HG02884 (cell line): Measurements from ENCODE around the gene SAA2.

Experiments used
- ATAC-seq: cut with Tn5 transposase; IDR thresholded peaks from one replicate; pipeline ENCODE4 v1.9.1; 2021; ENCODE audit warnings: mild to moderate bottlenecking, moderate library complexity; ENCODE audit not compliant: unreplicated experiment

SAA2 gene

DNA sequence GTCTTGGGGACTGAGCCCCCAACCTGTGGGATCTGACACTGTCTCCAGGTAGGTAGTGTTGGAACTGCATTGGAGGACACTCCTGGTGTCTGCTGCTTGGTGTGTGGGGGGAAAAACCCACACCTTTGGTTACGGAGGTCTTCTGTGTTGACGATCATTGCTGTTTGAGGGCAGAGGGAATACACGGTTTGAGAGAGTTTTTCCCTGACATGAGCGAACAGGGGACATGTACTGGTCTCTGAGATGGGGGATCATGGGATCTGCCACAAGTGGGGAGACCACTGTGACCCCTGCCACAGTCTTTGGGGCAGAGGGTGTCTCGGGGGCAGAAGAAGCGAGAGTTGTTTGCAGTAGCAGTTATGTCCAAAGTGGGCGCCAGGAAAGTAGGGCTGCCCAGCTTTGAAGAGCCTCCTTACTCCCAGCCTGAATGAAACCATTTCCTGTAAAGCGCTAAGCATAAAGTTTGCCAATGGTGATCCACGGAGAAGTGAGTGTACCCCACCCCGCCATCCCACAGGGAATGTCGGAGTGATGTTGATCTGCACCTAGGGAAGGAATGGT is 5.4 kb upstream of the SAA2 start:
- no peak for ATAC-seq

DNA sequence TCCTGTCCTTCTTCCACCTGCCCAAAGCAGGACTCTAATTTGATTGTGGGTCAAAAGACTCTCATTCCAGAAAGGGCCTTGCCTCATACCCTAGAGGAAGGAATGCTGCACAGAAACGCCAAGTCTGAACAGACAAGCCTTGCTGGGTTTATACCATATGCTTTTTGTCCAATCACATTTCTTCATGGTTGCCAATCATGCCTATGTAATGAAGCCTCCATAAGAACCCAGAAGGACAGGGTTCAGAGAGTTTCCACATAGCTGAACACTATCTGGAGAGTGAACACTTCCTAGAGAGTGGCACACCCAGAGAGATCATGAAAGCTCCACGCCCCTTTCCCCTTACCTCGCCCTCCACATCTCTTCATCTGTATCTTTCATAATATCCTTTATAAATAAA is 4.8 kb upstream of the SAA2 start:
- ATAC-seq = no peak

DNA sequence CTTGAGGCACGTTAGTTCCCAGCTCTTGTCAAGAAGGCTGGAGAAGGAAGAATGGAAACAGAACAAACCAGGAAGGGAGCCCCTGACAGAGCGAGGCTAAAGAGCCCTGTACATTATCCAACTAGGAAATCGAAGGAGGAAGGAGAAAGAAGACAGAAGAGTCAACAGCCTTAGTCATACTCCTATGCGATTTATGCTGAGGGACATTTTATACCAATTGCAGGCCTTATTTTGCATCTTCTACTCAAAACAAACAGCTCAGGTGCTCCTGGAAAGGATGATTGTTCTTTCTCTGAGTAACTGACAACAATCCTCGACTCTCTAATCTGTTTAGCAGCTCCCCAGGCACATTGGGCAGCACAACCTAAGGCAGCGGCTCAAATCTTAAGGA is 1.3 kb downstream of the SAA2 start:
- peak; percentile 20 for ATAC-seq

DNA sequence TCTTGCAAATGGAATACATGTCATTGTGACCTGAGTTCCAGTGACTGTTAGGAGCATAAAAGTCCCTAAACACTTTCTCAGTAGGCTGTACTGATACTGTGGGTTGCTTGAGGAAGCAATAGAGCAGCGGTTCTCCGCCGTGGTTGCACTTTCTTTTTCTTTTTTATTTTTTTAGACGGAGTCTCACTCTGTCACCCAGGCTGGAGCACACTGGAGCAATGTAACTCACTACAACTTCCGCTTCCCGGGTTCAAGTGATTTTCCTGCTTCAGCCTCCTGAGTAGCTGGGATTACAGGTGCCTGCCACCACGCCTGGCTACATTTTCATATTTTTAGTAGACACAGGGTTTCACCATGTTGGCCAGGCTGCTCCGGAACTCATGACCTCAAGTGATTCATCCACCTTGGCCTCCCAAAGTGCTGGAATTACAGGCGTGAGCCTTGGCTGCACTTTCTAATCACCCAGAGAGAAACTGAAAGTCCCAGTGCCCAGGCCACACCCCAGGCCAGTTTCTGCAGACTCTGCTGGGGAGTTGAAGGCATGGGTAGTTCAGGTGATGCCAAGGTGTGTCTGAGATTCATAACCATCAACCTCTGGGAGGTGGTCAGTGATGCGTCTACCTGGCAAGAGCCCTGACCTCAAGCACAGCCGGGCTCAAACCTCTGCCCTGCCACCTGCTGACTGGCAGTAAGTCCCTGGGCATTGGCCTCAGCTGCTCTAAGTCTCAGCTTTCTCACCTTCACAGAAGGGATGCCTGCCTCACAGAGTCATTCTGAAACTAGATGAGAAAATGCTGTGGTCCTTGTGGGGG is 1.9 kb downstream of the SAA2 start:
- ATAC-seq = peak; percentile 81

DNA sequence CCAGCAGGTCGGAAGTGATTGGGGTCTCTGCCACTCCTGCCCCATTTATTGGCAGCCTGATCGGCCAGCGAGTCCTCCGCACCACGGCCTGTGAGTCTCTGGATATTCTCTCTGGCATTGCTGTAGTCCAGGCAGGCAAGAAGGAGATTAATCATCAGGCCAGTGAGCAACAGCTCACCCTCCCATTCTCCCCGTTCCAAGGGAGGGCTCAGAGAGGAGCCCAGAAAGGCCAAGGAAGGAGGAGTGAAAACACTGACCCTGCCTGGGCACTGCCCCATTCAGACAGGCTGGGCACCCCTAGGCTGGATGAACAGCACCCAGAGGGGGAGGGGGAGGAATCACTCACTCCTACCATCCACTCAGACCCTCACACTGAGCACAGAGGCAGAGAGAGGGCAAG is 3.1 kb downstream of the SAA2 start:
- no peak for ATAC-seq

DNA sequence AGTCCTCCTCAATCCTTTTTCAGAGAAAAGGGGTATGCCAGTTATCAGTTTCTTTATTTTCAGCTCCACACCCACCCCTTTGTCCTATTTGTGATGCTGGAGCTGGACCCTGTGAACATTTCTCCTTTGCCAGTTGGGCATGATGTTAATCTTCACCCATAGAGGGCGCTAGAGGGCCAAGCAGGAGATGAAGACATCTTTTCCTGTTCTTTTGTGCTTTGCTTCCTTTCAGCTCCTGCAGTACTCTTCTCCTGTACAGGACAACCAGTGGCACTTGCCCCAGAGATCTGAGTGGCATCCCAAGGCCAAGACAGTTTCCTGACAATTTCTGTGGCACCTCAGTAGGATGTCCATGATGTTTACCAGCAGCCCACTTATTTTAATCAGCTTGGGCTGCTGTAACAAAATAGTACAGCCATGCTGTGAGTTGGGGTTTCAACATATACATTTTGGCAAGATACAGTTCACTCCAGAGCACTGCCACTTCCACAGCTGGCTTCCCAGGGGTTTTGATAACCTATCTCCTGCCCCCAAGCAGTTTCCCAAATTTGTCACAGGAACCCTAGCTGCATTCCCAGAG is 4.6 kb downstream of the SAA2 start:
- no peak for ATAC-seq

DNA sequence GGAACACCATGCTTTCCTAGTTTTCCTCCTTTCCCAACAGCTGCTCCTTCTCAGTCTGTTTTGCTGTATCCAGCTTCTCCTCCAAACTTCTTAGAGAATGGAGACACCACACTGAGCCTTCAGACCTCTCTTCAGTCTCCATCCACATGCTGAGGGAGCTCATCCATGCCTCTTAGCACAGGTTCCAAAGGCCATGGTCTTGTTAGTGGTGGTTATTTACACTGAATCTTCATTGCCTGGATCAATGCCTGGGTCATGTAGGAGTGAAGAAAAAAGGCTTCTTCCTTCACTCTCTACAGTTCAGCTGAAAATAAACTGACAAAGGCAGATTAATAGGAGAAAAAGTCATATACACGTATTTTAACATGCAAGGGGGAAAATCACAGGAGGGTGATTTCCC is 8.8 kb downstream of the SAA2 start:
- ATAC-seq = no peak

DNA sequence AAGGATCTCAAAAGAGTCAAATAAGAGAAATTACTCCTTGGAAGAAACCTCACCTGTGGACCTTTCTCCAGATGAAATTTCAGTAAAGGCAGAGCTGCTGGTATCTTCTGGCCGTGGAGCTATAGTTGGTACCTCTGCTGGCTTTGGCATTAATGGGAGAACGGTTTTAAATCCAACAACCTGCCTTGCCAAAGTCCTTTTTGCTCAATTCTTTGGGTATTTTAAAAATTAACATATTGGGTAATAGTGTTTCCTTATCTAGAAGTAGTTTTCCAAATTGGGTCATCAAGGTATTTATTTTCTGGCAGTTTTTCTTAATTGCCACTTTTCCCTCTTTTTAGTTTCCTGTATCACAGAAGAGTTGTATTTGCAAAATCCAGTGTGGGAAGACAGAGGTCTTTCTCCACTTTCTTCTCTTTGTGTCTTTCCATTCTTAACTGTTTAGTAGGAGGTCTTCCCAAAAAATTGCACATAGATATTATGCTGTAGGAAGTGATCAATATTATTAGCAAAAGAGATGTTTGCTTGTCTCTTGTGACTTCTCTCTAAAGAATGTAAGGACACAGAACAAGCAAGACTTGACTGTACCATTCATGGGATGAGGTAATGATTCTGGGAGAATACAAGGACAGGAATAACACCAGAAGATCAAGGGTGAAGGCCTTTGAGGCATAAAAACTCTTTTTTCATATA is 11.7 kb downstream of the SAA2 start, which contains the start of gene SAA4:
SAA4 (minus strand) TSS at position 139 of the 693 bp plus-strand sequence. CDS start 876 bp downstream, outside the sequence.
- ATAC-seq = no peak

DNA sequence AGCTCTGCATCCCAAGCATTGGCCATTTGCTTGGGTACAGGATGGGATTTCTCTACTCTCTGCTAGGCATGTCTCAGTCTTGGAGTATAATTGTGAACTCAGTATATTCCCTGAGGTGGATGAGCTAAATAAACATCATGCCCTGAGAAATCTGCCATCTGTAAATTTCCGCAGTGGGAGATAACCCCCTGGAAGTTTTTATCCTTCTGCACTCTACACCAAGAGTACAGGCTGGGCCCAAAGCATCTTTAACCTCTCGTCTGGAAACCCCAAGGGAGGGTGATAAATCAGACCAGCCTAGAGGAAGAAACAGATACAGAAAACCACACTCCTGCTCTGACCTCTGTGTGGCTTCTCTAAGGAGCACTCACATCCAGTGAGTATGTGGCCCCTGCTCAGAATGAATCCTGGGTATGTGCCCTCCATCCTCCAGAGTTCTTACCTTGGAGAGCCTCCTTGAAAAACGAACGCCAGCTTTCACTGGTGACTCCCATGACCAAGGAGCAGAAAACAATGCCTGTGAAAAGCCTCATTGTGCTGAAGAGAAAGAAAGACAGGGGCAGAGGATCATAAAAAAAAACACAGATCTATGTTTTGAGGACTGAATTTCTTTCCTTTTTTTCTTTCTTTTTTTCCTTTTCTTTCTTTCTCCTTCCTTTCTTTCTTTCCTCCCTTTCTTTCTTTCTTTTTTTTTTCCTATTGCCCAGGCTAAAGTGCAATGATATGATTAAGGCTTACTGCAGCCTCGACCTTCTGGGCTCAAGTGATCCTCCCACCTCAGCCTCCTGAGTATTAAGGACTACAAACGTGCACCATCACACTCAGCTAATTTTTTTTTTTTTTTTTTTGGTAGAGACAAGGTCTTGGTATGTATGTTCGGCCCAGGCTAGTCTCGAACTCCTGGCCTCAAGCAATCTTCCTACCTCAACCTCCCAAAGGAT is 12.8 kb downstream of the SAA2 start:
- ATAC-seq = no peak

DNA sequence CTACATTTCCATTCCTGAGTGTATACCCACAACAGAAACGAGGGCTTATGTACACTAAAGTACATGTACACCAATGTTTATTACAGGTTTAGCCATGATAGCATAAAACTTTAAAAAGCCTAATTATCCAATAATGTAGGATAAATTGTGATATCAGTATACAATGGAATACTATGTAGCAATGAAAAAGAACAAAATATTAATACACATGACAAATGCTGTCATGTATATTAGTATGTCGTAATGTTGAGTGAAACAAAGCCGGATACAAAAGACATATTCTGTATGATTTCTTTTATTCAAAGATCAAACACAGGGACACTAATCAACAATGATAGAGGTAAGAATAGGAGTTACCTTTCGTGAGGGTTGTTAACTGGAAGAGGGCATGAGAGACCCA is 14.6 kb downstream of the SAA2 start:
- no peak for ATAC-seq

DNA sequence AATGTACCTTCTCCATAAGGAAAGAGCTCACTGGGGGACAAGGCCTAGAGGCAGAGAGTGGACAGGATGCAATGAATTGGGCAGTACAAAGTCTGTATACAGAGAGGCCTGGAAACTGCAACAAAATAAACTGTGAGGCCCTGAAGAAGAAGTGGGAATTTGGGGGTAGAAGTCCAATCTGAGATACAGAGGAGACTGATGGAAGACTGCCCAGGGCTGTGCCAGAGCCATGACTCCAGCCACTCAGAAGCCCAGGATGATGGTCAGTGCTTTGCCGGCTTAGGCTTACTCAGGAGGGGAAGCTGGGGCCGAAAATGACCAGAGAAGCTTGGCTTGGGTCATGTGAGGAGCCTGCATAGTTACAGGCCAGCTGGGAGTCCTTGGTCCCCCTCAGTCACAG is 17.6 kb downstream of the SAA2 start:
- ATAC-seq = no peak

DNA sequence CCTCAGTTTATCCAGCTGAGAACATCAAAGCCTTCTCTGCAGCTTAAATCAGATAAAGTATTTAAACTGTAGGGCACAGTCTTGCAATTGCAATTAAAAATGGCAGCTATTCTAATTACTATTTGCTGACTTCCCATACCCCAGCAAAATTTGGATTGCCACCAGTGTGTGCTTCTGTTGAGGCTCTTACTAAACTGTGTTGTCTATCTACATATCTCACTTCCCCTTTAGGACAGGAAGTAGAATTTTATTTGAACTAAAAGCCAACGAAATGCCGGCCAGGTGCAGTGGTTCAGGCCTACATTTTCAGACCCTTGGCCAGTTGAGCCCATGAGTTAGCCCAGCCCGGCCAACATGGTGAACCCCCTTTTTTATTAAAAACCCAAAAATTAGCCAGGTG is 19.0 kb downstream of the SAA2 start:
- ATAC-seq = peak; percentile 93

DNA sequence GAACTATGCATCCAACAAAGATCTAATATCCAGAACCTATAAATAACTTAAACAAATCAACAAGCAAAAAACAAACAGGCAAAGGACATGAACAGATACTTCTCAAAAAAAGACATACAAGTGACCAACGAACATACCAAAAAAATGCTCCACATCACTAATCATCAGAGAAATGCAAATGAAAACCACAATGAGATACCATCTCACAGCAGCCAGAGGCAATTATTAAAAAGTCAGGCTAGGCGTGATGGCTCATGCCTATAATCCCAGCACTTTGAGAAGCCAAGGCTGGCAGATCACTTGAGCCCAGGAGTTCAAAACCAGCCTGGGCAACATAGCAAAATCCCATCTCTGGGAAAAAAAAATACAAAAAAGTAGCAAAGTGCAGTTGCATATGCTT is 22.6 kb downstream of the SAA2 start:
- ATAC-seq = no peak

DNA sequence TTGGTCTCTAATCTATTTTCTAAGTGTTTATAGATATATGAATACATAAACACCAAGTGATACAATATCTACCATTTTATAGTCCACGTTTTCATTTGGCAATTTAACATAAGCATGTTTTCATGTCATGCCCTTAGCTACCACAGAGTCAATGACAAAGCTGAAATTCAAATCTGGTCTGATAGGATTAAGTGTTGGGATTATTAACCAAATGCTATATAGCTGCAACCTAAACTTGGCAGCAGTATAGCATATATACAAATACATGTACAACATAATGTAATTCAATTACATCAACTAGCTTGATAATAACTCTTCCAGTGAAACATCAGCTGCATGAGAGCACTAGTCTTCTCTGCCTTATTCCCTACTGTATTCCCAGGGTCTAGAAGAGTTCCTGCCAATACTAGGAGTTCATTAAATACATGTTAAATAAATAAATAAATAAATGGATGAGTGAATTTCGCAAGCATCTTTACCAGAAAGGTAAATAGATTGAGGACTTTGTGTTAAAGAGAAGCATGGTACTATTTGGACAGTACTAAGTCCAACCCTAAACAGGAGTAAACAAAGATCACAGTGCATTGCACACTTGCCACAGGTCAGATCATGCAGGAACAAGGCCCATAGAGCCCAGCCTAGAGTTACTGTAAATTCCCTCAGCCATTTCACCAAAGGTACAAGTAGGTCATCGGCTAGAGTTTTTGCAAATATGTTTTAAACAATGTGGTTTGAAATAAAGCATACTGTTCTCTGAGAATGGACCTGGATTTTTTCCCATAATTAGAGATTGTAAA is 24.7 kb downstream of the SAA2 start:
- no peak for ATAC-seq

DNA sequence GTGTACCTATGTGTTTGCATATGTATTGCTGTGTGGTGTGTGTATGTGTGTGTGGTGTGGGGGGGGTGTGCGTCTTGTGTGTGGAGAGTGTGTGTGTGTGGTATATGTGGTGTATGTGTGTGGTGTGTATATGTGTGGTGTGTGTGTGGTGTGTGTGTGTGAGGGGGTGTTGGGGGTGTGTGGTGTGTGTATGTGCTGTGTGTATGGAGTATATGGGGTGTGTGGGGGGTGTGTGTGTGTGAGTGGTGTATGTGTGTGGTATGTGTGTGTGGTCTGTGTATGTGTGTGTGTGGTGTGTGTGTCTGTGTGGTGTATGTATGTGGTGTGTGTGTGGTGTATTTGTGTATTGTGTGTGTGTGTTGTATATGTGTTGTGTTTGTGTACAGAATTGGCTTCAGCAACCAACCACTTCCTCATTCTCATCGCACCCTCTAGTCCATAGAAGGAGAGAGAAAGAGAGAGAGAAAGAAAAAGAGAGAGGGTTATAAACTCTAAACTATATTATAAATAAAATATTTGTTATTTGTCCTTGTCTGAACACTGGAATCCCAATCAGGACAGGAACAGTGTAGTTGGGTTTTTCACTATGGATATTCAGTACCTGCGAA is 25.6 kb downstream of the SAA2 start:
- no peak for ATAC-seq

DNA sequence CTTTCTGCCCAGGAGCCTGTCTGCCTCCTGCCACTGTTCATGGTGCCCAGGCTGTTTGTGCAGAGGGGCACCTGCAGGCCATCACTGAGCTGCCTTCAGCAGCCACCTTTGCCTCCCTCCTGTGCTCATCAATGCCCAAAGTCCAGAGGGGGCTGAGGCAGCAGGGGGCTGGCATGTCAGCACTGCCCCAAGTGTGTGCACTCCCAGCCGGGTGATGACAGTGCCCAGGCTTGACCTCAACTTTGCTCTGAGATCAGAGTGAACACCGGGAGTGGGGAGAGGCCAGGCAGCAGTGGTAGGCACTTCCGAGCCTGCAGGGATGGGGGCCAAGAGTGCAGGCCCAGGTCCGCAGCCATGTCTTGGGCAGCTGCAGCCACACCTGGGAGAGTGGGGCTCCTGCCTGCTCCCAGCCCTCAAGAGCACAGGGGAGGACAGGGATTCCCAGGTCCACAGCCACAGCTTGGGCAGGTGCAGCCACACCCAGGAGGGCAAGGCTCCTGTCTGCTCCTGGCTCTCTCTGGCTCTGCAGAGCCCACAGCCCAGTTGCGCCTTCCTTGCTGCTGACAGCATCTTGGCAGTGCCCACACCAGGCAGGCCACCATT is 27.1 kb downstream of the SAA2 start:
- no peak for ATAC-seq

DNA sequence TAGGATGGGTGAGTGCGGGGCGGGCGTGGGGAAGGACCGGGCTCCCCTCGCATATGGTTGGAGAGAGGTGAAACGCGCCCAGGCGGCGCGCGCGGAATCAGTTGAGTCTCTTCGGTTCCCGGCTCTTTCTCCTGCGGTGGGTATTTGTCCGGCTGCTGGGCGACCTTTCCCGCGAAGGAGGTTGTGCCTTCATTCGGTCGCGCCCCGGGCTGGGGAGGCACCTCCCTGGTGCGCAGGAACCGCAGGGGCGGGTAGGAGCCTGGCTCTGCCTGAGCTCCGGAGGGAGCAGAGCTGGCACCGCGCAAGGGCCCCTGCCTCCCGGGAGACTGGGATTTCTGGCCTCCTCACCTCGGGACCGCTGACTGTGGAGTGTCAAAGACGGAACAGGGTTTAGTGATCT is 39.4 kb downstream of the SAA2 start:
- ATAC-seq = no peak

DNA sequence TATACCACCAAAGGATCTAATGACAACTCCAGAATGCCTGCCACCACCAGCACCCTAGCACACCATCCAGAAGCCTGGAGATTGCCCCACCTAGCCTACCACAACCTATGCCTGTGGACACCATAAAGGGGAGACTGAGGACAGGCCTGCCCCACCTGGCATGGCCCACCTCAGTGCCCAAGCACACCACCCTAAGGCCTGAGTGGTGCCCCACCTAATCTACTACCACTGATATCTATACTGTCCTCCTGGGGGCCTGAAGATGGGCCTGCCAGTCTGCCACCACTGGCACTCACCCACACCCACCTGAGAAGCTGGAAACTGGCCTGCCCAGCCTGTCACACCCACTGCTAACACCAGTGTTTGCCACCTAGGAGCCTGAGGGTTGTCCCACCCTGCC is 43.7 kb downstream of the SAA2 start:
- no peak for ATAC-seq

DNA sequence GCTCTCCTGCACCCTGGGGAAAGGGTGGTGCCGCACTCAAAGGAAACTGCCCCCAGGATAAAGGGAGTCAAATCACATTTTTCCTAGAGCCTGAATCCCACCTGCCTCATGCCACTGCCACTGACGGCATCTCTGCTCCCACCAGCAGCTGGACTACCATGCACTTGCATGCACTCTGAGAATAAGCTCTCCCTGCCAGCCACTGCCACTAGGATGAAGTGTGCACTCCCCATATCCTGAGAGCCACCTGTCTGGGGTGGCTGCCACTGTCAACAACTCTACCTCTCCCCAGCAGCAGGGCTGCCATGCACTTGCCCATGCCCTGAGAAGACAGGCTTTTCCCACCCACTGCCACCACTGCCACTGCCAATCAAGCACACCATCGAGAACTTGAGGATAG is 44.2 kb downstream of the SAA2 start:
- ATAC-seq = no peak
